Tibial nerve (tissue), 4 donors: ENCODE results near the gene NCBP2L.

ENCODE experiments used
- CTCF ChIP-seq, 5 experiments: fragments of 200-600 bp in 3 of 5; fragments of 450-650 bp in 2 of 5; sonication (generic) in 3 of 5; IDR thresholded peaks; one replicate each; pipeline ENCODE4 v1.5.1; 2016 to 2019; ENCODE audit warnings: antibody characterized with exemption in 5 of 5, mild to moderate bottlenecking in 3 of 5, moderate library complexity in 2 of 5
- EP300 ChIP-seq, 2 donors: sonication (generic); formaldehyde crosslinking; IDR thresholded peaks; one replicate each; pipeline ENCODE4 v1.6.1; 2017; ENCODE audit warnings: antibody characterized with exemption in 2 of 2, mild to moderate bottlenecking in 1 of 2
- POLR2A ChIP-seq, 2 donors: fragments of 450-650 bp; IDR thresholded peaks; one replicate each; pipeline ENCODE4 v1.6.1; 2017; ENCODE audit warnings: antibody characterized with exemption in 2 of 2, mild to moderate bottlenecking in 2 of 2, moderate library complexity in 2 of 2

GRCh38 chrX:107825698-107826237, 48.2 kb downstream of the NCBP2L start, which contains the start of gene MID2:
- TF ChIP-seq CTCF (IDR thresholded peaks at IDR 0.05), result no peak
- no peak for TF ChIP-seq EP300 (IDR thresholded peaks at IDR 0.05)
- peak in 1 of 2 donors; percentile 14 for TF ChIP-seq POLR2A (IDR thresholded peaks at IDR 0.05)
